Activated CD8-positive, alpha-beta T cell treated with anti-CD3 and anti-CD28 coated beads for 36 hours (primary cell): ENCODE data around the gene FNIP1. TPM values are rescaled to one million over a fixed set of nuclear protein-coding genes. Genes with fewer than 3 reads are reported as not detected.
"Not testable (repeated sequence)": the region's sequence is repeated elsewhere in the genome, so short reads cannot be mapped to it uniquely, and the experiment has no call there.

Experiments
- ATAC-seq: fragments of 200-7000 bp; cut with Tn5 transposase; one replicate; pipeline ENCODE4 v1.10.0; 2021; ENCODE audit warnings: mild to moderate bottlenecking, moderate library complexity
- CTCF ChIA-PET: fragments of 350-600 bp; sonication (Branson Sonifier 250); formaldehyde crosslinking; loops from one replicate; lab custom pipeline; 2021; ENCODE audit warnings: antibody characterized with exemption; lab: Charles Lee
- POLR2A ChIA-PET: fragments of 350-600 bp; sonication (Branson Sonifier 250); formaldehyde crosslinking; loops from one replicate; lab custom pipeline; 2021; ENCODE audit warnings: antibody characterized with exemption; lab: Charles Lee
- DNase-seq: peaks from one replicate; pipeline ENCODE4 v3.0.0-alpha.2; 2020
- H3K27ac Mint-ChIP-seq: one replicate; pipeline ENCODE4 v1.8.0; 2021; ENCODE audit warnings: mild to moderate bottlenecking, mixed read lengths
- H3K27me3 Mint-ChIP-seq: one replicate; pipeline ENCODE4 v1.8.0; 2021; ENCODE audit warnings: mixed read lengths
- H3K36me3 Mint-ChIP-seq: one replicate; pipeline ENCODE4 v1.8.0; 2021; ENCODE audit warnings: low read depth, mixed read lengths
- H3K4me1 Mint-ChIP-seq: one replicate; pipeline ENCODE4 v1.8.0; 2021; ENCODE audit warnings: low read depth, mixed read lengths
- H3K4me3 Mint-ChIP-seq: one replicate; pipeline ENCODE4 v1.8.0; 2021; ENCODE audit warnings: mild to moderate bottlenecking, moderate library complexity, mixed read lengths
- H3K9me3 Mint-ChIP-seq: one replicate; pipeline ENCODE4 v1.8.0; 2021; ENCODE audit warnings: mixed read lengths
- CTCF ChIP-seq: fragments of 200-600 bp; IDR thresholded peaks from one replicate; pipeline ENCODE4 v1.8.0; 2022; ENCODE audit warnings: antibody characterized with exemption, mild to moderate bottlenecking
- intact Hi-C: fragments of 100-400 bp; cut with micrococcal nuclease; formaldehyde crosslinking; loops from one replicate; pipeline ENCODE4 v1.10.0; 2022
- total RNA-seq, 2 experiments: library from RNA; stranded (reverse); gene quantifications; one replicate each; pipeline ENCODE4 v1.2.3, GENCODE V29; 2021

FNIP1 gene
- total RNA-seq, 2 experiments from 2014 or later = 15.9 to 16.0 TPM

GRCh38 chr5:131745703-131746102 lies 51.1 kb downstream of the FNIP1 start:
- peaks cover 19% of the 10 kb centered on the region for H3K36me3 Mint-ChIP-seq
- no peaks in the 10 kb centered on the region for H3K9me3 Mint-ChIP-seq
- ChIA-PET POLR2A (interaction anchor here (1.0 kb wide), 1 partner anchor 11 kb away, joined by 3 read pairs; no protein-coding TSS in a partner anchor), CTCF (no interaction called here)
- H3K4me1 Mint-ChIP-seq = peaks cover 35% of the 10 kb centered on the region
- TF ChIP-seq CTCF = no peak
- intact Hi-C loops = no loop called here
- no peak overlapping the region for H3K4me3 Mint-ChIP-seq
- H3K27ac Mint-ChIP-seq = no peak overlapping the region
- DNase-seq (no peak), ATAC-seq (no peak)
- H3K27me3 Mint-ChIP-seq = no peaks in the 10 kb centered on the region

- no peak overlapping the region for H3K4me3 Mint-ChIP-seq
- ChIA-PET CTCF (no interaction called here), POLR2A (interaction anchor here (1.0 kb wide), 1 partner anchor 11 kb away, joined by 3 read pairs; no protein-coding TSS in a partner anchor)
Observed at GRCh38 chr5:131745155-131745554, 51.7 kb downstream of the FNIP1 start.

GRCh38 chr5:131740477-131740876 lies 56.3 kb downstream of the FNIP1 start:
- Mint-ChIP-seq H3K36me3 (peaks cover 23% of the 10 kb centered on the region), H3K9me3 (no peaks in the 10 kb centered on the region), H3K4me3 (no peak overlapping the region), H3K27ac (no peak overlapping the region), H3K4me1 (peaks cover under 1% of the 10 kb centered on the region), H3K27me3 (no peaks in the 10 kb centered on the region)
- POLR2A ChIA-PET = no interaction called here
- intact Hi-C loops = no loop called here
- no peak for ATAC-seq
- no peak for TF ChIP-seq CTCF
- CTCF ChIA-PET = interaction anchor here (0.7 to 1.0 kb wide), 2 partner anchors 10 to 95 kb away, joined by 3 to 4 read pairs; no protein-coding TSS in a partner anchor
- no peak for DNase-seq

More at GRCh38 chr5:131745155-131745554, 51.7 kb downstream of the FNIP1 start:
- Mint-ChIP-seq H3K4me1 (peaks cover 35% of the 10 kb centered on the region), H3K27ac (no peak overlapping the region), H3K9me3 (no peaks in the 10 kb centered on the region), H3K36me3 (peaks cover 22% of the 10 kb centered on the region), H3K27me3 (no peaks in the 10 kb centered on the region)
- no peak for TF ChIP-seq CTCF
- intact Hi-C loops = no loop called here
- ATAC-seq (no peak), DNase-seq (no peak)

- ChIA-PET CTCF (no interaction called here), POLR2A (no interaction called here)
- Mint-ChIP-seq H3K9me3 (peaks cover 3% of the 10 kb centered on the region), H3K27ac (no peak overlapping the region), H3K27me3 (no peaks in the 10 kb centered on the region), H3K4me1 (no peaks in the 10 kb centered on the region), H3K36me3 (peaks cover 23% of the 10 kb centered on the region), H3K4me3 (no peak overlapping the region)
- no peak for DNase-seq
- no peak for TF ChIP-seq CTCF
- no peak for ATAC-seq
- intact Hi-C loops = no loop called here
Observed at GRCh38 chr5:131735393-131735792, 61.4 kb downstream of the FNIP1 start.

- CTCF ChIA-PET, H3K4me3 Mint-ChIP-seq, H3K4me1 Mint-ChIP-seq: not testable (repeated sequence)
Observed at GRCh38 chr5:131734939-131735338, 61.9 kb downstream of the FNIP1 start.

GRCh38 chr5:131729292-131729691 lies 67.5 kb downstream of the FNIP1 start:
- DNase-seq, H3K27ac Mint-ChIP-seq, H3K4me3 Mint-ChIP-seq, ATAC-seq, H3K4me1 Mint-ChIP-seq, intact Hi-C loops, POLR2A ChIA-PET, H3K27me3 Mint-ChIP-seq: not testable (repeated sequence)
- peaks cover 45% of the 10 kb centered on the region for H3K36me3 Mint-ChIP-seq
- CTCF ChIA-PET = interaction anchor here (1.1 to 1.6 kb wide), 2 partner anchors 64 to 140 kb away, joined by 3 to 4 read pairs; no protein-coding TSS in a partner anchor
- H3K9me3 Mint-ChIP-seq = peaks cover 17% of the 10 kb centered on the region

More at GRCh38 chr5:131734939-131735338, 61.9 kb downstream of the FNIP1 start:
- H3K36me3 Mint-ChIP-seq = peaks cover 23% of the 10 kb centered on the region
- H3K9me3 Mint-ChIP-seq, DNase-seq, intact Hi-C loops, H3K27me3 Mint-ChIP-seq, H3K27ac Mint-ChIP-seq, ATAC-seq, POLR2A ChIA-PET: not testable (repeated sequence)

- H3K9me3 Mint-ChIP-seq = peaks cover 18% of the 10 kb centered on the region
- peaks cover 49% of the 10 kb centered on the region for H3K36me3 Mint-ChIP-seq
- POLR2A ChIA-PET, H3K4me1 Mint-ChIP-seq, DNase-seq, CTCF ChIA-PET, ATAC-seq, H3K27ac Mint-ChIP-seq, H3K4me3 Mint-ChIP-seq, H3K27me3 Mint-ChIP-seq, intact Hi-C loops: not testable (repeated sequence)
Observed at GRCh38 chr5:131724089-131724488, 72.7 kb downstream of the FNIP1 start.
